T1000 (cell line): ENCODE data around the gene CNTN4.
A peak's percentile ranks its signal among the peaks of the same experiment; 100 is the strongest.

Experiments used
- DNase-seq: peaks from one replicate; lab custom pipeline; 2025; ENCODE audit warnings: mixed read lengths; lab: John Stamatoyannopoulos, UW

CNTN4 gene

DNA sequence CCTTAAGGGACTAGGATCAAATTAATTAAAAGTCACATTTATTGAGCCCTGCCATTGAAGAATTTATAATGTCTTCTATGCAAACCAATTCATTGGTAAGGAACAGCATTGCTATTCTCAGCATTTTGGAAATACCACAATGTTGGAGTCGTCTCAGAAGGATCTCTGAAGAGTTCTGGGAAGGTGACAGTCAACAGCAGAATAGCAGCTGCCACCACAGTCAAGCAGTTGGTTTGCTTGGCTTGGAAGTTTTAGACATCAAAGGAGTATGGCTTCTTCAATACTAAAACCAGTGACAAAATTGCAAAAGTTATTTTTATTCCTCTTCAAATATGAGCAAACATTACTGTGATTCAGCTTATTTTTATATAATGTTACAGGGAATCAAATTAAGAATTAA is 167.9 kb downstream of the CNTN4 start:
- no peak for DNase-seq

DNA sequence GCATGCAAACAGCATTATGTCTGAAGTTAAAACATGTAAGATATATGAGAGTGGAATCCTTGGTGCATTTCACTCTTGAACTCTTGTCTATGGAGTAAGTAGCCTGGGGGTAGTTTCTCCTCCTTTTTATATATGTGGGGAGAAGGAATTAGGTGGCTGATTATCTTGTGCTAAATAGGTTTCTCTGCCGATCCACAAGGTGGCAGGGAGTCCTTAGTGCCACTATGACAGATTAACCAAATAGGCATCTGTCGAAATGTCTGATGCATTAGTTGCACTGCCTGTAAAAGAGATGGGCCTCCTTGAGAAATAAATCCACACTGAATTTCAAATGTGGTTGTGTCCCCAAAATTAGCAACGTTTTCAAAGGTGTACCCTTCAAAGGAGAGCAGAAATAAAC is 170.1 kb downstream of the CNTN4 start:
- DNase-seq, result no peak

DNA sequence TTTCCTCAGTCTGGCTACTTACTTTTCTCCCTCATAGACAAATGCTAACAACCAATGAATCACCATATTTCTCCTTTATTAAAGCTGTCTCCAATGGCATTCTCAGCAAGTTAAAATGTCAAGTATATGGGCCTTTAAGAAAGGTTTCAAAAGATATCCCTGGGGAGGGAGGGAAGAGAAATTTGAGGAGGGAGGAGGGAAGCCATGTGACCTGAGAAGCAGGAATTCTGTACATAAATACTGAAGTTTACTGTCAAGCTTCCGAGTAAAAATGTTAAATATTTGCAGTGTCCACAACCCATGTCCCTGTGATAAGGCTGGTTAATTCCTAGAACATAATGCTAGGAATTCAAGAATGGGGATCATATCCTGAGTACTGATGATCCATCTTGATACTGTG is 175.9 kb downstream of the CNTN4 start:
- no peak for DNase-seq

DNA sequence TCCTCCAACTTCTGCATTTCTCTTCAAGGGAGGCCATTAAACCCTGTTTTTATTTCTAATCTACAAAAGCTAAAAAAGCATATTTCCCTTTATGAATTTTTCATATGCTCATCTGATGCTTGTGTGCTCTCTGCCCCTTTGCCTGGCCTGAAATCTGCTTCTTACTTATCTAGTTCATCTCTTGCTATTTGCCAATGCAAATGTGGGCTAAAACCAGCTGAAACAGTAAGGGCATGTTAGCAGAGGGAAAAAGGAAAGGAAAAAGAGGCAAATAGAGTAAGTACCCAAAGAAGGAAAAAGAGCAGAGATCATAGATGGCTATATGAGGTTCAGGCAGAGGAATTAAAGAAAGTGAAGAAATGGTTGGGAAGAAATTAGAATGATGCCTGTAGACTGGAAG is 185.2 kb downstream of the CNTN4 start:
- DNase-seq, result no peak

DNA sequence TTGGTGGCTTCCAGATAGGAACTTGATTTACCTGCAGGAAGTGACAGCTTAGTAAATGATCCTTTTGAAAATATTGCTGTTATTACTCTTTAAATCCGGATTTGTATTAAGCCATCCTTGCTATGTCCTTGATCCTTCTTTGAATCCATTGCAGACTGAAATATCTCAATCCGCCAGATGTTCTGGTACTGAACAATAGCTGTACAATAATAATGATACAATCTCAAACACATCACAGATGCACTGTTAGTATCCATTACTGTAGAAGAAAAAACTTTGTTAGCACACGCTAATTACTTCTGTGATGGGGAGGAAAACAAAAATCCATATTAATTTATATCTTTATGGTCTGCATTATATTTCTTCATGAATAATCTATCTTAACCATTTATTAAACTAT is 202.3 kb downstream of the CNTN4 start:
- DNase-seq, result no peak

DNA sequence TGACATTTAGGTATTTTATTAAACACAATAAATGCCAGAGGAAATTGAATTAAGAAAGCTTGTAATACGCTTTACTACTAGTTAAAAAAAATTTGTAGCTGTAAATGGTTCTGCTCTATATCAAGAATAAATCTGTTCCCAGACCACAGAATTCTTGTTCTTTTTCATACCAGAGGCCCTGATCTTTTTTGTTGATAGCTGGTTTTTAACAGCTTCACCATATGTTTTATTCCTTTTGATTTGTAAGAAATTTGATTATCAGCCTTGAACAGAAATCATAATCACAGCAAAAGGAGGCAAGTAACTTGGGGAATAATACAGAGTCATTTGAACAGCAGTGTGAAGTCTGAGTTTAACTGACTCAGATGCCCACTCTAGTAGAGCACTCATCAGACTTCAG is 202.7 kb downstream of the CNTN4 start:
- no peak for DNase-seq

DNA sequence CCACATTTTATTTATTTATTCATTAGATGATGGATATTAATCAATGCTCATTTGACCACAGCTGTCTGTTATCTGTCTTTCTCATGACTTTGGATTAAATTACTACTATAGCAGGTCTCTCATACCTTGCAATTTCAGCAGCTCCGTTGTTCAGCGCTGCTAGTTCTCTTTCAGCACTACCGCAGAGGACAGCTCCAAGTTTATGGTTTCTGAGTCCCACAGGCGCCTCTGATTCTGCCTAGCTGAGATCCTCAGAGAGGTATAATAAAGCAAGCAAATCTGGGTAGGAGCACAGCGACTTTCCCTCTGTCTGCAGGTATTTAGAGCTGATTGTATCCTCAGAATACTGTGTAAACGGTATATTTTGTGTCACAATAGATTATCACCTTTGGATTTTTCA is 204.9 kb downstream of the CNTN4 start:
- DNase-seq, result no peak

DNA sequence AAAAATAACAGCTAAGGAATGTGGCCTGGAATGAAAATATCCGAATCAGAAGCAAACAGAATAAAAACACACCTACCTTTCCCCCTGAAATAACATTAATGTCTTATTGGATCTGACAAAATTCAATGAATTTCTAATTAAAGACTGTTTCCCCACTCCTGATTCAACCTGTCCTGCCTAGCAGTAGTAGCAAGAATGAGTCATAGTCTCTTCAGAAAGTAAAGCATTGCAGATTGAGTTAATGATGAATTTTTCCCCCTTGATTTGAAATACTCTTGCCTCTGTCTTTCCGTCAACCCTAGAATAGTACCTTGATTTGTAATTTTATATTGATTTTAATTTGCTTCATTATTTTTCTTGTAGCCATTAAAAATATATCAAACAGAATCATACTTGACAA is 212.4 kb downstream of the CNTN4 start:
- no peak for DNase-seq

DNA sequence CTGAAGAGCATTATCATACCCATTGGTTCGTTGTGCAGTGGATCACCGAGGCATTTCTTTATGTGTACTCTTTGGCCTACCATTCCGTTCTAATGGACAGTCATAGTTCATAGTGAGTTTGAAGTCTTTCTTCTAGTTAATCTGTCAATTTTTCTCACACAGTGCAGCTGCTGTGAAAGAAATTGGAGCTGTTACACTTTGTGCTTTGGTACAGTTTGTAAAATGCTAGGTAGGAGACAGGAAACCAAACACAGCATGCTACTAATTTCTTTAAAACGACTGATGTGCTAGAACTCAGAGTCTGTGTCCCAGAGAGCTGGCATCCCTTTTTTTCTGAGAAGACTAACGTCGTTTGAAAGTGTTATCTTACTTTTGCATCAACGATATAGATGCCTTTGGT is 218.9 kb downstream of the CNTN4 start:
- no peak for DNase-seq

DNA sequence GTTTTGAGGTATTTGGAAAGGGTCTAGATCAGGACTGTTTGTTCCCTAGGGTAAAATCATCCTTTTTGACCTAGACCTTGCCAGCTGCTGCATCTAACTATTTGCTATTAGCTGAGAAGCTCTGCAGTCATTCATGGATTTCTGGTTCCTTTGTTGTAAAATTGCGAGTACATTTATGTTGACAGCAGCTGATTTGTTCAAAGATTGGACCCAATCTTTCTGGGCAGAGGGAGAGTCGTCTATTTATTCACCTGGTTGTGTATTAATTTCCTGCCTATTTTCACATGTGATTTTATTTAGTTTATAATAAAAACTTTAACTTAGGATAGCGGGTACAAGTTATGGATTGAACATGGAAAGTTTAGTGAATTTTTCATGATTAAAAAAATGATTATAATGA is 236.3 kb downstream of the CNTN4 start:
- DNase-seq, result no peak

DNA sequence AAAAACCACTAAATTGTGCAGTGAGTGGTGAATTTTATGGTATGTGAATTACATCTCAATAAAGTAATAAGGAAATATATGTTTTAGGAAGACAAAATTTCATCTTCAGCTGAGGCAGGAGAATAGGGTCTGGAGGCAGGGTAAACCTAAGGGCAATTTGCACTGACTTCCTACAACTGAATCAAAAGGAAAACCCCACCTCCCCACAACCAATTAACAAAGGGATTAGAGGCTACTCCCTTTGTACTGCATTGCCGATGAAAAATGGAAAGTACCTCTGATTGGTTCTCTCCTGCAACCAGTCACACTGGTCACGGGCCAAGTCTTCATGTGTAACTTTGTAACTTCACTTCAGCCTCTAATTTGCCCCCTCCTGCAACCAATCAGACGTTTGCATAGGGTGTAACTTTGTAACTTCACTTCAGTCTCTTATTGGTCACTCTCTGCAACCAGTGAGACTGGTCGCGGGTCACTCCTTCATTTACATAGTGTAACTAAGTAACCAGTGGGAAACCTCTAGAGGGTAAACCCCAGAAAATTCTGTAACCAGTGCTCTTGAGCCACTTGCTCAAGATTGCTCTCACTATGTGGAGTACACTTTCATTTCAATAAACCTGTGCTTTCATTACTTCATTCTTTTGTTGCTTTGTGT is 244.5 kb downstream of the CNTN4 start:
- DNase-seq, result no peak

DNA sequence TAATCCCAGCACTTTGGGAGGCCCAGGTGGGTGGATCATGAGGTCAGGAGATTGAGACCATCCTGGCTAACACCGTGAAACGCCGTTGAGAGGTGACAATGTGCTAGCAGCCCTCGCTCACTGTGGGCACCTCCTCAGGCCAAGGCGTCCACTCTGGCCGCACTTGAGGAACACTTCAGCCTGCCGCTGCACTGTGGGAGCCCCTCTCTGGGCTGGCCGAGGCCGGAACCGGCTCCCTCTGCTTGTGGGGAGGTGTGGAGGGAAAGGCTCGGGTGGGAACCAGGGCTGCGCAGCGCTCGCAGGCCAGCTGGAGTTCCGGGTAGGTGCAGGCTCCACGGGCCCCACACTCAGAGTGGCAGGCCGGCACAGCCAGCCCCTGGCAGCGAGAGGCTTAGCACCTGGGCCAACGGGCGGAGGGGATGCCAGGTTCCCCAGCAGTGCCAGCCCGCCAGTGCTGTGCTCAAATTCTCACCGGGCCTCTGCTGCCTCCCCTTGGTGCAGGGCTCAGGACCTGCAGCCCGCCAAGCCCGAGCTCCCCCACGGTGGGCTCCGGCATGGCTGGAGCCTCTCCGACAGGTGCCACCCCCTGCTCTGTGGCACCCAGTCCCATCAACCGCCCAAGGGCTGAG is 253.6 kb downstream of the CNTN4 start:
- no peak for DNase-seq

DNA sequence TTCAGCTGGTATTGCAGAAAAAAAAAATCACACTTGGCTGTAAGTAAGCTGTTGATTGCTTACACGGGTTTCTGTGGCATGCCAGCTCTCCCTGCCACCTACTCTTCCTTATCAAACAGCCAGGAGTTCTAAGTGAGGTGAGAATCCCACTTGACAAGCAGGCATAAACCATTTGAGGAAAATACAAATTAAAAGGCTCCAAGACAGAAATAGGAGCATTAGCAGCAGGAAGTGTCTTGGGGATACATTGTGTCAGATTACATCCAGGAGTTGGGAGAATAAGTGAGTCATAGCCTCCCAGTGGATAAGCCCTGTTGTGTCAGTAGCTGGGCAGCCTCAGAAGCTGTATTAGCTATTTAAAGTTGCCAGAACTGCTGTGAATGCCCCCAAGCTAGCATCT is 256.0 kb downstream of the CNTN4 start:
- DNase-seq, result peak; percentile 69

DNA sequence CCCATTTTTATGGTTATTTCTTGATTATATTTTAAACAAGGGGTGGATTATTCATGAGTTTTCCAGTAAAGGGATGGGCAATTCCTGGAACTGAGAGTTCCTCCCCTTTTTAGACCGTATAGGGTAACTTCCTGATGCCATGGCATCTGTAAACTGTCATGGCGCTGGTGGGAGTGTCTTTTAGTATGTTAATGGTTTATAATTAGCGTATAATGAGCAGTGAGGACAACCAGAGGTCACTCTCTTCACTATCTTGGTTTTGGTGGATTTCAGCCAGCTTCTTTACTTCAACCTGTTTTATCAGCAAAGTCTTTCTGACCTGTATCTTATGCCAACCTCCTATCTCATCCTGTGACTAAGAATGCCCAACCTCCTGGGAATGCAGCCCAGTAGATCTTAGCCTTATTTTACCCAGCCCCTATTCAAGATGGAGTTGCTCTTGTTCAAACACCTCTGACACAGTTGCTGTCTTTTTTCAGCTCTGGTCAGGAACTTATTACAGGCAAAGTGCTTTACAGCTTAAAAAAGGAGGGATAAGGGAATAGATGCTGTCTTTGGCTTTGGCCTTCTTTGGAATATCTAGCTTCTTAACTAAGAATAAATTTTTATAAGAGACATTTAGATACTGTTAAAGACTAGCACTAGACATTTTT is 257.8 kb downstream of the CNTN4 start:
- DNase-seq, result no peak

DNA sequence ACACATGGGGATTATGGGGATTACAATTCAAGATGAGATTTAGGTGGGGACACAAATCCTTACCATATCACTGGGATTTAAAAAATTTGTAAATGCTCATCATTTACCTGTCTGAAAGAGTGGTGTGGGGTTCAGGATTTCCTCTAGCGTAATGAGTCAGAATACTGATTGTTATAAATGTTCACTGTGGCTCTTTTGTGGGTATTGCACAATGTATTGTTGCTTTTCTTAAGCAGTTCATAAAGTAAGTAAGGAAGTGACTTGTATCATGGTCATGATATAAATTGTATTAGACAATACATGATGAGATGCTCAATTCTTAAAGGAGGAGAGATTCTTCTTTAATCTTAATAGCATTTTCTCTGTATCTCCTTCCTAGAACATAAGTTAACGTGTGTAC is 262.1 kb downstream of the CNTN4 start:
- DNase-seq, result no peak

DNA sequence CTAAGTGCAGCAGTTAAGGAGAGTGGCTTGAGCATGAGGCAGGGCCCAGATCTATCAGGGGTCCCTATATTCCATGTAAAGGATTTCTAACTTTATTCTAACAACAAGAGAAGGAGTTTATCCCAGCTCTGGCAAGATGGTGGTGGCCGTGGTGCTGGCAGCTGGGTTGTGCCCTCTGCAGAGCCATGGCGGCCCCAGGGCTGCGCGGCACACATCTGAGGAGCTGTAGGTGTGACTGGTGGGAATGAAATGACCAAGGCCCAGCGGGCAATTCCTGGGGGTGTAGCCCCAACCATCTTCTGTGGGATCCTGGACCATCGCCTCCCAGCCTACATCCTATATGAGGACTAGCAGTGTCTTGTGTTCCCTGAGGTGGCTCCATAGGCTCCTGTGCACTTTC is 263.5 kb downstream of the CNTN4 start:
- no peak for DNase-seq

DNA sequence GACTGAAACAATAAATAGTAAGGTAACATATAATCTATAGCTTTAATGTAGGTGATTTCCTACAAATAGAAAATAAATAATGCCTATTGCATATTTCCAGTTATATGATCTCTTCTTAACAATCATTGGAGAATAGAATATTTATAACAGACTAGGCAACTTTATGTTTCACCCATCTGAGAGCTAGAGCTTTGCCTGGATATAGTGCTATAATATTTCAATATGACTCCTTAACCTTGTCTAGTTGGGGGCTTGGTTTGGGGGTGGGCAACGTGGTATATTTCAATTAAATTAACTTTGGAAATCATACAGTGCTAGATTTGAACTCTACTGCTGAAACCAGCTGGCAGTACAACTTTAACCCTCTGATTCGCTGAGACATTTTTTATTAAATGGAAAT is 265.2 kb downstream of the CNTN4 start:
- DNase-seq, result no peak

DNA sequence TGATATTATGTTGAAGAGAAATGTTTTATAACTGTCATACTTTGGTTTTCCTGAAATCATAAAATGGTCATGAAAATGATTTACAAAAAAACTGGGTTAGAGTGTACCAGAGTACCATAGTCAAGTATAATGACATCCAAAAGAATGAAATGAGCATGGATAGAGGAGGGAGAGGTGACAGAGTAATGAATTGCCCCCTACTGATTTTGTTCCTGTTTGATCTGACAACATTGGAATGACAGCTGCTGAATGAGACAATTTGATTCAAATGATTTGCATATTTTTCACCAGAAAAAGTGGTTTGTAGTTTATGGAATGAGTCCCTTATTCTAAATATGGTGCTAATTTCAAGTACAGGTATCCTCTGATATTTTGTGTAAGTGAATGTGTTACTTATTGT is 271.7 kb downstream of the CNTN4 start:
- no peak for DNase-seq

DNA sequence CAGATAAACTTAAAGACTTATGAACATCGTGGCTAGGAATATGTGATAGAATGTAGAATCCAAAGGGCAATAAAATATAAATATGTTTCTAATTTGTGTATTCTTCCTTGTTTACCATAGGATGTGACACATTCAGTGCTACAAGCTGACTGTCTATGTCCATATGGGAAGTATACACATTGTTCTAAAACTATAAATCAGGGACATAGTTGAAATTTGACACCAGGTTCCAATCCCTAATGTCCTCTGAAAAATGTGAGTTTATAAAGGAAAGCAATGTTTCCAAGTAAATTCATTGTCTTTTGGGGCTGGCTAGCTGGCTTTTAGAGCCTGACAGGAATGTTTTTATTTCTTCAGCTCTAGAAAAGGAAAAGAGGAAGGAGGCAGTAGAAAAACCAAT is 273.6 kb downstream of the CNTN4 start:
- no peak for DNase-seq

DNA sequence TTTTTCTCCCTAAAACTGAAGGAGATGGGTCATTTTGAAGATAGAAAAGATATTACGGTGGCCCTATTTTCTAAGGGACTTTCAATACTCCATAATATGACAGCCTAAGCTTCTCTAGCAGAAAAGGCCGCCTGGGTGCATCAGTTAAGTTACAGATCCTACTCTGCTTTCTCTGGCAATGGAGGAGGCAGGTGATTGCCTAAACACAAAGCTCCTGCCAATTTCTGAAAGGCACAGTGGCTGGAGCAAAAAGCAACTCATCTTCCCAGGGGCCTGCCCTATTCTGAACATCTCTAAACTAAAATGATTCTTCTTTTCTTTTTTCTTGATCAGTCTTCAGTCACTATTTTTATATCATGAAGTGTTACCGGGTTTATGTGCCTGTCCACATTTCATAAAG is 276.7 kb downstream of the CNTN4 start:
- DNase-seq, result no peak

DNA sequence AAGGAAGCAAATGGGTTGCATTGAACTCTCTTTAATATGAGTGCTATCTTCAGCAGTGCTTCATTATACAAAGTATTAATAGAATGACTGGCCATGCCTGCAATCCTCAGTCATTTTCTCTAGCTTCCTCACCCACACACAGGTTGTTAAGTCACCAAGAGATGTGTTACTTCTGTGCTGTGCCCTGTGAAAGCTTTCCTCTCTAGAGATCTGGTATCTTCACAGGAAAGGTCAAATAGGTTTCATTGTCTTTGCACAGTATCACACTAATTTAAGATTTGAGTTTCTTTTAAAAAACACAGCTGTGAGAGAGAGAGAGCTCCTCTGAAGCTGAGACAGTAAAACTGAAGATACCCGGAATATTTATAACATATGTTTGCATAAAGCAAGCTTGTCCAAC is 278.6 kb downstream of the CNTN4 start:
- DNase-seq, result no peak

DNA sequence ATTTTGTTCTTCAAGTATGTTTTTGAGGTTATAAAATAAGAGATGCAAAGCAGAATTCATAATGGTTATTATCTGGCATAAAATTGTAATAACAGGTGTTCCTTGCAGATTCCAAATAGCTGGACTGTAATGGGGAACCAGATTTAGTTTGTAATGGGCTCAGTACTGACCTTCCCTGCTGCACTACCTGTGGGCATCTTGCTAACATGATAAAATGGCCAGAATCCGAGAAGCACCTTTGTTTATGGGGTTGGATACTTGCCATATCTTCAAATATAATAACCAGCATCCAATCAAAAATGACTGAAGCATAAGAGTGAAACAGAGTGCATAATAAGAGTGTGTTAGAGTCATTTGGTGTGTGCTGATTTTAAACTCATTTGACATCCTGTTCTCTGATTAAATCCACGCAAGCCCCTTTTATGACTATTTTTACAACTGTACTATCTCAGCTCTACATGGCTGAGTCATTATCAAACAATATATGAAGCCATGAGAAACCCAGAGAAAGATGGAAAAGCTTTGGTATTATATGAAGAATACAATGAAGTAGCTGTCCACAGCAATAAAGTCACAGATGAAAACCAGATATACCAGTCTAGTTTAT is 292.4 kb downstream of the CNTN4 start:
- DNase-seq, result no peak

DNA sequence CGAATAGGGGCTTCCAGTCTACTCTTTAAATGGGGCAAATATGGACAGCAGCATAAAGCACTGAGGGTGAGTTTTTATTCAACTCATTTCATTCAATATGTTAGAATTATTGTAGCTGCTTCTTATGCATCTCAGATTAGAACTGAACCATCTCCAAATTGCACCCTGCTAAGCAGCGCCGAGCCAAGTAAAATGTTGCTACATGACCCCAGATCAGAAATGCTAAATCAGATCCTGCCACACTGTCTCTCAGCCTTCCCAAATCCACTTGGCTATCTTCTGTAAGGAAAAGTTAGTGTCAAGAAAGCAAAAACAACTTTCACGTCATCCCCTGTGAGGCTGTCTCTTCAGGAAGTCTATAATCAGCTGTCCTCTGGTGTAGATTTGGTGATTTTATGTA is 293.2 kb downstream of the CNTN4 start:
- DNase-seq, result no peak
